Epidermal melanocyte (primary cell): Measurements from ENCODE around the gene OGFOD2.
"Not testable (repeated sequence)": the region's sequence is repeated elsewhere in the genome, so short reads cannot be mapped to it uniquely, and the experiment has no call there.

Source experiments
- DNase-seq: peaks from one replicate; pipeline ENCODE4 v3.0.0; 2011; ENCODE audit warnings: low spot score; ENCODE audit not compliant: insufficient read length

Gene OGFOD2

GRCh38 chr12:122974892-122975789 is at the start of gene OGFOD2:
OGFOD2 (plus strand) TSS chr12:122975244; CDS start chr12:122975252, 8 bp downstream.
- peak; percentile 92 for DNase-seq

GRCh38 chr12:122927756-122928403 is 47.2 kb upstream of the OGFOD2 start:
- DNase-seq, result no peak

GRCh38 chr12:122928404-122929147 is 46.5 kb upstream of the OGFOD2 start:
- no peak for DNase-seq

- no peak for DNase-seq
These were observed 45.9 kb upstream of the OGFOD2 start for GRCh38 chr12:122929148-122929538.

GRCh38 chr12:122929812-122930211 is 45.2 kb upstream of the OGFOD2 start:
- DNase-seq, result no peak

GRCh38 chr12:122932207-122932606 is 42.8 kb upstream of the OGFOD2 start:
- DNase-seq, result no peak

- DNase-seq, result no peak
These were observed 40.3 kb upstream of the OGFOD2 start for GRCh38 chr12:122934722-122935121.

GRCh38 chr12:122935318-122935717 is 39.7 kb upstream of the OGFOD2 start:
- no peak for DNase-seq

- DNase-seq, result no peak
These were observed 37.4 kb upstream of the OGFOD2 start for GRCh38 chr12:122937622-122938091.

- no peak for DNase-seq
These were observed 35.9 kb upstream of the OGFOD2 start for GRCh38 chr12:122939125-122939524.

GRCh38 chr12:122941351-122941750 is 33.7 kb upstream of the OGFOD2 start:
- DNase-seq, result not testable (repeated sequence)

GRCh38 chr12:122942637-122943036 is 32.4 kb upstream of the OGFOD2 start:
- DNase-seq, result no peak

GRCh38 chr12:122943196-122943595 is 31.8 kb upstream of the OGFOD2 start:
- DNase-seq, result no peak

GRCh38 chr12:122944605-122945592 is 30.1 kb upstream of the OGFOD2 start:
- DNase-seq, result peak; percentile 50

- DNase-seq, result peak; percentile 96
These were observed 28.2 kb upstream of the OGFOD2 start for GRCh38 chr12:122946690-122947341.

GRCh38 chr12:122947352-122947792 is 27.7 kb upstream of the OGFOD2 start:
- no peak for DNase-seq

GRCh38 chr12:122948605-122949004 is 26.4 kb upstream of the OGFOD2 start:
- no peak for DNase-seq

- DNase-seq, result no peak
These were observed 25.6 kb upstream of the OGFOD2 start for GRCh38 chr12:122949405-122949804.

GRCh38 chr12:122949816-122950675 is 25.0 kb upstream of the OGFOD2 start:
- no peak for DNase-seq
